H1 (cell line): ENCODE results near the gene SFT2D1. TPM values are rescaled to one million over a fixed set of nuclear protein-coding genes. Genes with fewer than 3 reads are reported as not detected.

Experiments used
- KDM4A ChIP-seq: IDR thresholded peaks from one replicate; pipeline ENCODE4 v1.7.1; 2012; ENCODE audit warnings: low read depth, mild to moderate bottlenecking, moderate library complexity, low read length, inconsistent platforms; ENCODE audit not compliant: severe bottlenecking
- TEAD4 ChIP-seq: IDR thresholded peaks from 2 replicates; pipeline ENCODE4 v1.6.1; 2012; ENCODE audit warnings: low read depth, low read length, inconsistent platforms, mixed read lengths
- polyA plus RNA-seq, 7 experiments: library from polyadenylated mRNA; depleted of rRNA in 3 of 7; stranded (reverse) in 5 of 7; unstranded in 2 of 7; fragments of >200 nt in 5 of 7; fragments of 200-250 nt in 2 of 7; gene quantifications; 1 replicate in 5 of 7; 2 replicates in 1 of 7; 4 replicates in 1 of 7; pipeline versions ENCODE4 v1.2.1 to v1.2.3, GENCODE V29; 2011 to 2013; ENCODE audit warnings: missing spikeins in 2 of 7, mixed read lengths in 2 of 7
- total RNA-seq: library from RNA; stranded (reverse); fragmentation: NEBNext Ultra II Directional; extraction: Animal tissue kit (Norgen Biotek cat#: 25700); gene quantifications from 2 replicates; pipeline ENCODE4 v1.2.1, GENCODE V29; 2021

SFT2D1 gene
- total and polyA plus RNA-seq, 2 of the 8 experiments (the other 6 are each of a cell fraction or from before 2014, with no cell fraction given) = 52.3 to 76.1 TPM

DNA sequence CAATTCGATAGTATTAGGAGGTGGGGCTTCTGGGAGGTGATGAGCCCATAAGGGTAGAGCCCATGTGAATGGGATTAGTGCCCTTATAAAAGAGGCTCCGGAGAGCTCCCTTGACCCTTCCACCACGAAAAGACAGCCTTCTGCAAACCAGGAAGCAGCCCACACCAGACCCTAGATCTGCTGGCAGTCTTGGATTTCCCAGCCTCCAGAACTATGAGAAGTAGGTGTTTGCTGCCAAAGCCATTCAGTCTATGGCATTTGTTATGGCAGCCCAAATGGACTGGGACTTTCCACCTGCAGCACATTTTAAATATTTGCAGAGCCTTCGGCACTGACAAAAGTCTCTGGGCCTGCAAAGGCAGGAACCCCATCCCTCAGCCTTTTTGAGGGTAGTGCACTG, 11.8 kb upstream of the SFT2D1 start (continued):
- TF ChIP-seq TEAD4 = no peak
- TF ChIP-seq KDM4A = no peak
